GM23248 (cell line): Measurements from ENCODE around the gene ULK4. TPM values are rescaled to one million over a fixed set of nuclear protein-coding genes. Genes with fewer than 3 reads are reported as not detected.

Experiments
- DNase-seq: peaks from one replicate; pipeline ENCODE4 v3.0.0-alpha.2; 2015
- H2AFZ ChIP-seq: fragments of 200-600 bp; sonication (generic); 2 replicates; pipeline ENCODE4 v1.6.1; 2016; ENCODE audit warnings: antibody characterized with exemption
- H3F3A ChIP-seq: fragments of 200-600 bp; sonication (generic); 2 replicates; pipeline ENCODE4 v1.6.1; 2016; ENCODE audit warnings: mild to moderate bottlenecking, antibody characterized with exemption, mixed run types; ENCODE audit not compliant: insufficient read depth
- H3K27ac ChIP-seq: fragments of 200-600 bp; sonication (generic); 2 replicates; pipeline ENCODE4 v1.5.1; 2016; ENCODE audit warnings: mild to moderate bottlenecking
- H3K27me3 ChIP-seq: fragments of 200-600 bp; sonication (generic); replicated peaks from 2 replicates; pipeline ENCODE4 v1.6.1; 2016; ENCODE audit warnings: mild to moderate bottlenecking; ENCODE audit not compliant: insufficient read depth
- H3K36me3 ChIP-seq: fragments of 200-600 bp; sonication (generic); 2 replicates; pipeline ENCODE4 v1.6.1; 2016; ENCODE audit warnings: low read depth, mild to moderate bottlenecking
- H3K4me1 ChIP-seq: fragments of 200-600 bp; sonication (generic); 2 replicates; pipeline ENCODE4 v1.6.1; 2016; ENCODE audit warnings: mild to moderate bottlenecking; ENCODE audit not compliant: insufficient read depth
- H3K4me2 ChIP-seq: fragments of 200-600 bp; sonication (generic); one replicate; pipeline ENCODE4 v1.6.1; 2016; ENCODE audit warnings: mild to moderate bottlenecking; ENCODE audit not compliant: unreplicated experiment
- H3K4me3 ChIP-seq: fragments of 200-600 bp; sonication (generic); 2 replicates; pipeline ENCODE4 v1.5.1; 2016; ENCODE audit warnings: mild to moderate bottlenecking
- H3K79me2 ChIP-seq: fragments of 200-600 bp; sonication (generic); 2 replicates; pipeline ENCODE4 v1.6.1; 2016; ENCODE audit warnings: mild to moderate bottlenecking; ENCODE audit not compliant: insufficient read depth
- H3K9ac ChIP-seq: fragments of 200-600 bp; sonication (generic); 2 replicates; pipeline ENCODE4 v1.6.1; 2016; ENCODE audit warnings: mild to moderate bottlenecking
- H3K9me2 ChIP-seq: fragments of 200-600 bp; sonication (generic); 2 replicates; pipeline ENCODE4 v1.6.1; 2016; ENCODE audit warnings: mixed run types, mild to moderate bottlenecking, moderate library complexity; ENCODE audit not compliant: insufficient read depth
- H3K9me3 ChIP-seq: fragments of 200-600 bp; sonication (generic); one replicate; pipeline ENCODE4 v1.6.1; 2017; ENCODE audit warnings: low read depth
- H4K20me1 ChIP-seq: fragments of 200-600 bp; sonication (generic); 2 replicates; pipeline ENCODE4 v1.6.0; 2016; ENCODE audit not compliant: insufficient read depth
- EZH2 ChIP-seq: fragments of 200-600 bp; sonication (generic); IDR thresholded peaks from 2 replicates; pipeline ENCODE4 v1.6.1; 2018; ENCODE audit warnings: antibody characterized with exemption, mild to moderate bottlenecking; ENCODE audit not compliant: insufficient read depth, poor library complexity, severe bottlenecking
- EZH2phosphoT487 ChIP-seq: fragments of 200-600 bp; sonication (generic); IDR thresholded peaks from 2 replicates; pipeline ENCODE4 v1.6.1; 2018; ENCODE audit warnings: antibody characterized with exemption, moderate library complexity, mild to moderate bottlenecking, low read depth; ENCODE audit not compliant: insufficient read depth
- WGBS, 2 experiments: methylation state at CpG; one replicate each; pipeline ENCODE4 v1.1.6; 2015 to 2017; ENCODE audit warnings: low lambda C conversion rate in 2 of 2, low coverage in 1 of 2; ENCODE audit errors: missing lambda C conversion rate in 2 of 2; 5-methylcytosine and 5-hydroxymethylcytosine counted together
- in situ Hi-C: fragments of 300-500 bp; cut with MboI; formaldehyde crosslinking; loops from 2 replicates; pipeline ENCODE4 v1.15.0; 2020
- polyA plus RNA-seq: library from polyadenylated mRNA; unstranded; fragments of >200 nt; fragmentation: Nextera tagmentation; extraction: Ambion mirVana; gene quantifications from 2 replicates; pipeline ENCODE4 v1.2.1, GENCODE V29; 2016
- total RNA-seq: library from RNA; depleted of rRNA; stranded (reverse); fragments of >200 nt; shearing (Covaris generic); gene quantifications from 2 replicates; pipeline ENCODE4 v1.2.3, GENCODE V29; 2014

Gene ULK4
- total and polyA plus RNA-seq, 2 experiments from 2014 or later: 3.5 to 20.3 TPM

GRCh38 chr3:41209646-41210045, 752.3 kb downstream of the ULK4 start:
- H3F3A ChIP-seq: peaks cover 14% of the 10 kb centered on the region; the same call in 1 of the 2 replicates
- DNase-seq: no peak
- H3K9ac ChIP-seq: no peak overlapping the region
- H2AFZ ChIP-seq: no peak overlapping the region
- H3K4me1 ChIP-seq: peaks cover 31% of the 10 kb centered on the region; the same call in 1 of the 2 replicates
- no peaks in the 10 kb centered on the region for H3K36me3 ChIP-seq
- H3K27ac ChIP-seq: no peak overlapping the region
- in situ Hi-C loops: no loop called here
- 95 to 97% methylated on average over 5 of the region's 5 CpGs for WGBS, 2 experiments
- no peaks in the 10 kb centered on the region for H3K9me2 ChIP-seq
- no peak overlapping the region for H3K4me3 ChIP-seq
- peaks cover 76% of the 10 kb centered on the region for H4K20me1 ChIP-seq
- no peak for TF ChIP-seq EZH2phosphoT487
- TF ChIP-seq EZH2: no peak
- H3K4me2 ChIP-seq: no peak overlapping the region
- no peaks in the 10 kb centered on the region for H3K9me3 ChIP-seq
- no peaks in the 10 kb centered on the region for H3K27me3 ChIP-seq
- H3K79me2 ChIP-seq: peaks cover 100% of the 10 kb centered on the region

- Histone ChIP-seq H3K27me3 (no peaks in the 10 kb centered on the region), H3K4me3 (no peak overlapping the region), H4K20me1 (peaks cover 79% of the 10 kb centered on the region), H3K9me2 (no peaks in the 10 kb centered on the region), H3F3A (peaks cover 14% of the 10 kb centered on the region; the same call in 1 of the 2 replicates), H3K9me3 (no peaks in the 10 kb centered on the region), H2AFZ (no peak overlapping the region), H3K9ac (no peak overlapping the region), H3K36me3 (no peaks in the 10 kb centered on the region), H3K4me2 (no peak overlapping the region), H3K4me1 (peaks cover 36% of the 10 kb centered on the region), H3K27ac (no peak overlapping the region), H3K79me2 (peaks cover 100% of the 10 kb centered on the region)
- 69 to 73% methylated on average over 7 of the region's 7 CpGs for WGBS, 2 experiments
- in situ Hi-C loops: no loop called here
- no peak for DNase-seq
- TF ChIP-seq EZH2 (no peak), EZH2phosphoT487 (no peak)
Measured at GRCh38 chr3:41208507-41209220, 753.2 kb downstream of the ULK4 start.

GRCh38 chr3:41207355-41207754, 754.5 kb downstream of the ULK4 start:
- Histone ChIP-seq H3K4me3 (no peak overlapping the region), H3K9ac (no peak overlapping the region), H3K9me2 (no peaks in the 10 kb centered on the region), H3F3A (peaks cover 9% of the 10 kb centered on the region), H3K27me3 (no peaks in the 10 kb centered on the region), H3K79me2 (peaks cover 100% of the 10 kb centered on the region), H3K36me3 (no peaks in the 10 kb centered on the region), H3K4me2 (peak overlapping the region; percentile 38), H2AFZ (no peak overlapping the region), H3K9me3 (no peaks in the 10 kb centered on the region), H3K27ac (no peak overlapping the region), H4K20me1 (peaks cover 81% of the 10 kb centered on the region), H3K4me1 (peaks cover 44% of the 10 kb centered on the region)
- TF ChIP-seq EZH2phosphoT487 (no peak), EZH2 (no peak)
- DNase-seq: no peak
- 33 to 59% methylated on average over 1 of the region's 1 CpG for WGBS, 2 experiments
- in situ Hi-C loops: no loop called here

GRCh38 chr3:41205591-41205990, 756.3 kb downstream of the ULK4 start:
- no peaks in the 10 kb centered on the region for H3K9me3 ChIP-seq
- H3K27ac ChIP-seq: no peak overlapping the region
- H3K36me3 ChIP-seq: no peaks in the 10 kb centered on the region
- peaks cover 16% of the 10 kb centered on the region for H3F3A ChIP-seq
- peaks cover 56% of the 10 kb centered on the region for H3K4me1 ChIP-seq
- no peak overlapping the region for H2AFZ ChIP-seq
- no peaks in the 10 kb centered on the region for H3K27me3 ChIP-seq
- H3K79me2 ChIP-seq: peaks cover 100% of the 10 kb centered on the region
- in situ Hi-C loops: no loop called here
- H3K4me2 ChIP-seq: no peak overlapping the region
- H3K9me2 ChIP-seq: no peaks in the 10 kb centered on the region
- no peak overlapping the region for H3K9ac ChIP-seq
- H3K4me3 ChIP-seq: no peak overlapping the region
- H4K20me1 ChIP-seq: peaks cover 77% of the 10 kb centered on the region
- TF ChIP-seq EZH2 (no peak), EZH2phosphoT487 (no peak)
- no peak for DNase-seq
- 91 to 93% methylated on average over 9 of the region's 9 CpGs for WGBS, 2 experiments
